Islet of Langerhans (tissue), 1 donor: ENCODE data around the gene SCNN1A.

Experiments used
- FAIRE-seq: peaks from one replicate; lab custom pipeline; 2011; peaks lifted over from hg19 to GRCh38; lab: Jason Lieb, UNC

Gene SCNN1A

DNA sequence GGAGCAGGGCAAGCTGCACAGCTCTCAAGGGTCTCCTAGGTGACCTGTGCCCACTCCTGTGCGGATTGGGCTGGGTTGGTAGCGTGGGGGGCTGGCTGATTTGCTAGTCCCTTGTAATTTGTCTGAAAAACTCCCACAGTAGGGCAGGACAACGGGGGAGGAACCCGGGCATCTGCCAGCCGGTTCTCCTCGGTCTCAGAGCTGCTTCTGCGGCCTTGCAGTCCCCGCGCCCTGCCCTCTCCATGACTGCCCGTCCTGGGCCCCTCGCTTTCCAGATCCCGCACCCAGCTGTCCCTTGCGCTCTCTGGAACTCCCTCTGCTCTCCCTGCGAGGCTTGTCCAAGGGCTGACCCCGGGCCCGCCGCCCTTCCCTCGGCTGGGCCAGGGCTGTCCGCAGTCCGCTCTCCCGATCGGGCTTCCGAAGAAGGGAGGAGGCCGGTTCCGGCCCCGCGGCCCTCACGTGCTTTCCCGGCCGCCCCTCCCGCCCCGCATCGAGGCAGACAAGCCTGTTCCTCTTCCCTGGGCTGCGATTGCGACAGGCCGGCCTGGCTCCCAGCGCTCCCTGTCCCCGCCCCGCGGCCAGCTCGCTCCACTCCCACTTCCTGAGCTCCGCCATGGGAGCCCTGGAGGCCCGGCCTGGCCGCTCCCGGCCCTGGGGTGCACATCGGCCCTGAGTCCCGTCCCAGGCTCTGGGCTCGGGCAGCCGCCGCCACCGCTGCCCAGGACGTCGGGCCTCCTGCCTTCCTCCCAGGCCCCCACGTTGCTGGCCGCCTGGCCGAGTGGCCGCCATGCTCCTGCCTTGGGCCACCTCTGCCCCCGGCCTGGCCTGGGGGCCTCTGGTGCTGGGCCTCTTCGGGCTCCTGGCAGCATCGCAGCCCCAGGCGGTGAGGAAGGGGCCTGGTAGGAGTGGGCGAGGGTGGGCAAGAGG, 8.5 kb upstream of the SCNN1A start, which contains the start of gene LTBR:
LTBR (plus strand) TSS at position 591 of the 927 bp plus-strand sequence; CDS start at position 788, 197 bp downstream.
- FAIRE-seq = no peak

DNA sequence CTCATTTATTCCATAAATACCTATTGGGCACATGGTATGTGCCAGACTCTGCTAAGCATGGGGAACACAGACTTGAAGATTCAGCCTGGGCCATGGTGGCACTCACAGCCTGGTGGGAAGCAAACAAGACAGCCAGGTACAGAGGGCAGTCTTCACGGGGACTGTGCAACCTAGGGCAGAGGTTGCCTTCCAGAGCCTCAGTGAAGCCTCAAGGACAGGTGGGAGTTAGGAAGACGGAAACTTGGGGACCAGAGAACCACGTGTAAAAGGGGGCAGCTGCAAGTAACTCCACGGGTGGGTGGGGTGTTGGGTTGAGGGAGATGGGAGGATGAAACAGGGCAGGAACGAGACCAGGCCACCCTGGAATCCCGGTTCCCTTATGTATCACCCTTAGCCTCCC, 7.6 kb upstream of the SCNN1A start:
- no peak for FAIRE-seq

DNA sequence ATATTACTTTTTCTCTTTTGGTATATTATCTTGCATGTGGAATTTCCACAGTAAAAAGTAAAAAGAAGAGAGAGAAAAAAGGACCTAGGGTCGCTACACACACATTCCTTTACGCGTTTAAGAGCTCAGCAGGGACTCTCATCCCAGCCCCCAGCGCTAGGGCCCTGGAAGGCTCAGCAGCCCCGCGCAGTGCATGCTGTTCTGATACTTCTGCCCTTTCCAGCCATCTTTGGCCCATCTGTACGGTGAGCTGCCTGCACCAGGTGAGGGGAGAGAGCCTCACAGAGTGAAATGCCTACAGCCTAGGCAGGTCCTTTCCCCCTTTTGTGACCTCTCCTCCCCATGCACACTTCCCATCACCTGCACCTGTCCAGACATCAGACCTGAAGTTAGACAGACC, 7.0 kb upstream of the SCNN1A start:
- no peak for FAIRE-seq

DNA sequence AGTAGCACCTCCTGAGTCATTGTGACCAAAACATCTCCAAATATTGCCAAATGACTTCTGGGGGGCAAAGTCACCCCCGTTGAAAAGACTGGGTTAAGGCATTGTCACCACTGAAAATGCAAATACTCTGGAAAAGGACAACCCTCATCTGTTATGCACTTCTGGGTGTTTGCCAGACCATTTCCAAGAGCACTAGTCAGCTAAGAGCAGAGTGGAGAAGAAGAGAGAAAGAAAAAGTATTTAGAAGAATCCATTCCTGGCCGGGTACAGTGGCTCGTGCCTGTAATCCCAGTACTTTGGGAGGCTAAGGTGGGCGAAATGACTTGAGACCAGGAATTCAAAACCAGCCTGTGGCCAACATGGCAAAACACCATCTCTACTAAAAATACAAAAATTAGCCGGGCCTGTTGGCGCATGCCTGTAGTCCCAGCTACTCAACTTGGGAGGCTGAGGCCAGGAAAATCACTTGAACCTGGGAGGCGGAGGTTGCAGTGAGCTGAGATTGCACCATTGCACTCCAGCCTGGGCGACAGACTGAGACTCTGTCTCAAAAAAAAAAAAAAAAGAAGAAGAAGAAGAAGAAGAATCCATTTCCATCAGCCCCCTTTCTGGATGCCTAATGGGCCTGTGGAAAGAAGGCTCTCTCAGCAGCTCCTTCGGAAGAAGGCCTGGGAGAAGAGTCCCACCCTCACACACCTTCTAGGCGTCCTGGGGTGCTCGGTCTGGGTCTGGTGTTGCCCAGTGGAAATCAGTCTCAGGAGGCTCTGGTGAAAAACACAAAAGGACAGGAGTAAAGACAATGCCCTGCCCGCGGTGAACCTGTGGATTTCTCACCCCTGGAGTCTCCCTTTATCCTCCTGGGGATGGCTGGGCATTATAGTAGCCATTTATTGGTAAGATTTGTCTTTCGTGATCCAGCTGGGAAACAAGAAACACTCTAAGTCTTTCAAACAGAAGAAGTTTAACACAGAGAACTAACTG, 5.1 kb upstream of the SCNN1A start:
- no peak for FAIRE-seq

DNA sequence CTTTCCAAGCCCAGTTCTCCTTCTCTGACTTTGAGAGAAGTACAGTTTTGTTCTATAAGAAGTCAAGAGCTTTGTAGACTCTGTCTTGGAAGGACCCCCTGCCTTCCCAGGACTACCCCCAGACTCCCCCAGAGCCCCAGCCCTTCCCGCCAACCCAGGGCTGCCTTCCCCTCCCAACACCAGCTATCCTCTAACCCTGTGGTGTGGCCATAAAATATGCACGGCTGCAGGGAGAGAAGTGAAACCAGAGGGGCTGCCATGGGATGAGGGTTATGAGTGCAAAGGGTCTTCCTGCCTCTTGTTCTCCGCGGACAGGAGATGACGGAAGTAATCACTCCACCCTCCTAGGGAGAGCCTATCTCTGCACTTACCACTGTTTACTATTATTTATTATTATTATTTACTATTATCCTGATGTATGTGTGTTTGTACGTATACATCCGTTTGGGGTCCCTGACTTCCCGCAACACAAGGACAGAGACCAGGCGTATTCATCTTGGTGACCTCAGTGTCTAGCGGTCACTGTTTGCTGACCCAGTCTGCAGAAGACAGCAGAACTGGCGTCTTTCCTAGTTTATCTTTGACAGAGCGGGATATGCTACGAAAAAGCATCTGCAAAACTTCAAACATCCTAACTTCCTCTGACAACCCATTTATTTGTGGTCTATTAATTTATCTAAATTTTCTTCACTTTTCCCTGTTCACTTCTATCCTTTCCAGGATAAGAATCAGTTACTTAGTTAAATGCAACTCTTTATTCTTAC, 3.5 kb upstream of the SCNN1A start:
- FAIRE-seq = no peak

DNA sequence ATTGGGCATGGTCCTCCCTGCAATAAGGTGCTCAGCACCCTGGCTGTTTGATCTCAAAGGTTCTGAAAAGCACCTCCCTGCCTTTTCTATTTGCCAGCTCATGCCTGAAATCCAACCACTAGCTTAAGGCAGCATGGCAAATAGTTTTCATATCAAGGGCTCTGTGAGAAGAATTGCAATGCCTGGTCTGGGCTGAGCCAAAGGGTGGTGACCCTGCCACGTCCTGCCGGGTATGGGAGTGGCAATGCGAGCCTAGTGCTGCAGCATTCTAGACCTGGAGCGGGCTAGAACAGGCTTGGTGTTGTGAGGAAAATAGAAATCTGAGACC, 2.3 kb upstream of the SCNN1A start:
- no peak for FAIRE-seq

DNA sequence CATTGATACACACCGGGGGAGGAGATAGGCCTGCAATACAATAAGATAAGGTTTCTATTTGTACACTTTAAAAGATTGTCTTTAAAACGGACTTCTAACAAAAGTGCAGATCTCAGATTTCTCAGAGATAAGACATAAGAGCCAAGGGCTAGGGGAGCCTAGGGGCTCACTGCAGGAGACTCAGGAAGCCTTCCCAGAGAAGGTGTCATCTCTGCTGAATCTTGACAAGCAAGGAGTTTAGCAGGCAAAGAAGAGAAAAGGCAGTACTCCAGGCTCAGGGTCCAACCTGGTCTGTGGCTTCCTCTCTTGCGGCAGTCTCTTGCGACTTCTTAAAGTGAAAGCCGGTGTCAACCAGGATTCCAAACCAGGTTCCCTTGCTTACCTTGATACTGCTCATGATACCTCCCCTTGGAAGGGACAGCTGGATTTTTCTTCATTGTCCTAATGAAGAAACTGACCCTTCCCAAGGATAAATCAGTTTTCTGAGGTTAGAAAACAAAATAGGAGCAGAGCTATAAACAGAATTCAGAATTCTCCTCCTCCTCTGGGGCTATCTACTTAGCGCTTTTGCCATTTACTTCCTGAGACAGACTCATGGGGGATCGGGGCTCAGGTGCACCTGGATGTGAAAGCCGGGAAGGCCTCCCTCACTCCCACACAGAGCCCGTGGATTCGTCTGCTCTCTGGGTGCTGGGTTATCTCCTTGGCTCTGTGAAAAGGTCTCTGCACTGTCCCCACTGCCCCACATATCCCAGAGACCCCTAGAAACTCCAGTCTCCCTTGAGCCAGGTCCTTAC, 1.7 kb upstream of the SCNN1A start:
- FAIRE-seq = no peak

DNA sequence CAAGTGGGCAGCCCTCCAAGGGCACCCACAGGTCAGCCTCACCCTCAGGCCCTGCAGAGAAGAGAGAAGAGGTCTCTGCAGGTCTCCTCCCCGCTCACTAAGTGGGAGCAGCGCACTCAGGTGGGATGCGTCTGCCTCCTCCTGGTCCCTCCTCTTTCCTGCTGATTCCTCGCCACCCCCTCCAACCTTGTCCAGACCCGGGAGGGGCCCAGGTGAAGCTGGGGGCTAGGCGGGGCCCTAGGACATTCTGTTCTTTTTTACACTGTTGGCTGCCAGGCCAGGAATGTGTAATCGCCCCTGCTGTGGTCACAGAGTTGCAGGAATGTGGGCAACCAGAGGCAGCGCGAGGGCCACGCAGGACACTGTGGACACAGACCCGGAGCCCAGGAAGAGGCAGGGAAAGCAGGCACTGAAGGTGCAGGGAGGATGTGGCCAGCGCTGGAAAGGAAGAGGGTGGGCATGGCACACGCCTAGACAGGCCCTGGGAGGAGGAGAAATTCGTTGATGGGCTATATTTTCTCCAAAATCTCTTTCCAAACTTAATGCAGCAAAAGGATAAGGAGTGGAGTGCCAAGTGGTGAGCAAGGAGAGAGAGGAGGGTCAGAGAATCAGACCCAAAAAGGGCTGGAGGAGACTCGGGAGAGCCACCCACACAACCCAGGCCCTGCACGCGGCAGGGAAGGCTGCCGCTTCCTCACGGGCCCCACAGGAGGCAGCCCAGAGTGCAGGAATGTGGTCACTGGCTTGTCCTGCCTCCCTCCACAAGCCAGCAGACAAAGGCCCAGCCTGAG, 911 bp upstream of the SCNN1A start:
- no peak for FAIRE-seq

DNA sequence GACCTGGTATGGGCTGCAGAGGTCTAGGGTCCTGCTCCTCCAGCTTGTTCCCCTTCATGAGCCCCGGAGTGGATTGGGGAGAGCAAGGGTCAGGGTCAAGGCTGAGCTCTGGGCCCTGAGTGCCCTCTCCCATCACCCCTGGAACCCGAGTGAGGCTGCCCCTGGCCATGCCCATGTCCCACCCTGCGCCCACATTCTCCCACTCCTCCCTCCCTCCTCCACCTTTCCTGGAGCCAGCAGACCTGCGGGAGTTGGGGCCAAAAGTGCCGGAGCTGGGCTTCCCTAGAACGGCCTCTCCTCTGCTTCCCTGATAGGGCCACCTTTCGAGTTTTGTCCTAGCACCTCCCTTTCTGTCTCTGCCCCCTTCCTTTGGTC, 590 bp downstream of the SCNN1A start:
- FAIRE-seq = no peak

DNA sequence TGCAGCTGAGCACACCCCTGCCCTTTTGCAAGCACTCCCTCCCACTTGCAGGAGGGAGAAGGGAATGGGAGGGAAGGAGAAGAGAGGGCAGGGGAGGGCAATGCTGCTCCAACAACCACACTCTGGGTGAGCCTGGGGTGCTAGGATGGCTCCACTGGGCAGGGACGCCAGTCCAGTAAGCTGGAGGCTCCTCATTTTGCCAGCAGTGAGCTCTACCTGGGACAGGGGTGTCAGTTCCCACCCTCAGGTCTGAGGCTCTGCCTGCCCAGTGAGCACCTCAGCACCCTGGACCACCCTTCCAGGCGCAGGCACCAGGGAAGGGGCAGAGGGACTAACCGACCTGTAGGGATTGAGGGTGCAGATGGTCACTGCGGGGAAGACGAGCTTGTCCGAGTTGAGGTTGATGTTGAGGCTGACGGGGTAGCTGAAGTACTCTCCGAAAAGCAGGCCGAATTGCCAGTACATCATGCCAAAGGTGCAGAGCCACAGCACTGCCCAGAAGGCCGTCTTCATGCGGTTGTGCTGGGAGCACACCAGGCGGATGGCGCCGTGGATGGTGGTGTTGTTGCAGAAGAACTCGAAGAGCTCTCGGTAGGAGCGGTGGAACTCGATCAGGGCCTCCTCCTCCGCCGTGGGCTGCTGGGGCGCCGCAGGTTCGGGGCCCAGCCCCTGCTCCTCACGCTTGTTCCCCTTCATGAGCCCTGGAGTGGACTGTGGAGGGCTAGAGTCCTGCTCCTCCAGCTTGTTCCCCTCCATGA, 1.2 kb downstream of the SCNN1A start:
- no peak for FAIRE-seq

DNA sequence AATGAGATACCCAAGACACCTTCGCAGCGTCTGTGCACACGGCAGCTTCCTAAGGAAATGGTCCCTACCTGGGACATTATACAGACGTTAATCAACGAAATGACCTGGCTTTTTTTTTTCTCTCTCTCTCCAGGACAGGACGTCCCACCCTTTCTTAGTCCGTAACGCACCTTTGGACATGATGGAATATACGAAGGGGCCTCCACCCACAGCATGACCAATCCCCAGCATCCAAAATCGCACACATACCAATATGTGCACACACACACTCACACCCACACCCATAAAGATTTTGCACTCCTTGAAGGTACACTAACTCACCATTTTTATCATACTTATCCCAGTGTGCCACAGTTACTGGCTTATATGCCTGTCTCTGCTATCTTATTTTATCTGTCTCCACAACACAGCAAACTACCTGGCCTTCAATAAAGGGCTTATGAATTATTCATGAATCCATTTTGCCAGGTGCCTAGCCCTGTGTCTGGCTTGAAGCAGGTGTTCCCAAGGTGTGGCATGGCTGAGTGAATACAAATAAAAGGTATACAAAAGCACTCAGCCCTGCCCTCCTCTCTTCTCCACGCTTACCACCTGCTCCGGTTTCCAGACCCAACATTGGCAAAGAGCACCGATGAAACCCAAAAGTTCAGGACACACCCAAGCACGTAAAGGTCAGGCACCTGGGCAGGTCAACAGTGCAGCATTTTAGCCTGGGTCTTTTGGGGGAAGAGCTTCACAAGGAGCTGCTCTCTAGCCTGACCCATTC, 2.2 kb downstream of the SCNN1A start:
- no peak for FAIRE-seq

DNA sequence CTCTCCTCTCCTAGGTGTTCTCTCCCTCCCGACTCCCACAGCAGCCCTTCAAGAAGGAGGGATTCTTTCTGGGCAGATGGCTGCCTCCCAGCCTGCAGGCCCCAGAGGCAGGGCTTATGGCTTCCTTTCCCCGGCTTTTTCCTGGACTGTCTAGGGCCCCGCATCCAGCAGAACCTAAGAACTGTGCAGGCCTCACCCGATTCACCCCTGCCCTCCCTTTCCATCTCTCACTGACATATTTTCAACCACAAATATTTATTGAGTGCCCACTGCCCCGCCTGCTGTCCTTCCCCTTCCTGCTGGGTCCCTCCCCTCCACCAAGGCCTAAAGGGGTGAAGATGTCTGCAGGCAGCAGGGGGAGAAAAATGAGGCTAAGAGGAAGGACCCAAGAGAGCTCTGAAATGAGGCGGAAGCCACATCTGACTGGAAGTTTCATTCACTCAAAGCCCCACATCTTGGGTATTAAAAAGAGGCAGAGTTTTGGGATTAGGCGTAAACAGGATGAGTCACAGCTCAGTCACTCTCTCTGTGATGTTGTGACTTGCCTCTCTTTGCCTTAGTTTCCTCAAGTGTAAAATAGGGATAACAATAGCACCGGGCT, 2.9 kb downstream of the SCNN1A start:
- no peak for FAIRE-seq

DNA sequence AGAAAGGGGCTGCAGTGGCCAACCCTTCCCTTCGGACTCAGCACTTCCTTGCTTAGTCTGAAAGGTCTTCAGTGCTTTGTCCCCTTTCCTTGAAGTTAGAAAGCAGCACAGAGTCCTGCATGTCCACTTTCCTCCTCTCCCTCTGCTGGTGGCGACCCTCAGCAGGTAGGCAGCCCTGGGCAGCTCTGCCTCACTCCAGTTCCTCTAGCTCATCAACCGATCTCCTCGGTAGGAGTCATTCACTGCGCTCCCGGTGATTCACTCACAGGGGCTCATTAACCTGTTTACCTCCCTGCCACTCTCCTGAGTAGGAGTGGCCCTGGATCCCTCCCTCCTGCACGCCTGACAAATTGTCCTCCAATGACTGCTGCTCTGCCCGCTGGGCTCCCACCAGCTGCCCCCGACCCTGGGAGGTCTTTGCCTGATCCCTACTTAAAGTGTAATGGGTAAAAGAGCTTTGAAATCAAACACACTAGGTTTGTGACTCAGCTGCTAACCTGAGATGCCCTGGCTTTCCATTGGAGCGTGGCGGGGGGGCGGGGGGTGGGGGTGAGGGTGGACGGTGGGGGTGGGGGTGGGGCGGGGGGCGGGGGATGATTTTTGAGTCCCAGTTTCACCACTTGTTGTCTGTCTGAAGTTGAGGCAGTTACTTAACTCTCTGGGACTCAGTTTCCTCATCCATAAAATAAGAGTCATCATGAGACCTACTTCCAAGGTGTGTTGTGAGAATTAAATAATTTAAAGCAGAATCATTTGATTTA, 4.2 kb downstream of the SCNN1A start:
- FAIRE-seq = peak; percentile 43

DNA sequence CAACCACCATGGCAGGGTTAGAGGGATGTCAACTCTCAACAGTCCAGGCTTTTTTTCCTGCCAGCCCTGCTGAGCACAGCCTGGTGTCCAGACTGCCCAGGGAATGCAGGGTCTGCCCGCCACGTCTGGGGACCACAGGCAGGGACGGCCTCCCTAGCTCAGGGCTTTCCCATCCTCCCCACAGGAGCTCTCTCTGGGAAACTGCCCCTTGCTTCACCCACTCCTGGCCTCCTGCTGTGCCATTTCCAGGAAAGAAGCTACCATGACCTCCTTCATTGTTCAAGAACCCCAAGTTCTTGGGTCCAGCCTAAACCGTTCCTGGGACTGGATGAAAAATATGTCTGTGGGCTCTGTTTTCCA, 4.8 kb downstream of the SCNN1A start:
- no peak for FAIRE-seq

DNA sequence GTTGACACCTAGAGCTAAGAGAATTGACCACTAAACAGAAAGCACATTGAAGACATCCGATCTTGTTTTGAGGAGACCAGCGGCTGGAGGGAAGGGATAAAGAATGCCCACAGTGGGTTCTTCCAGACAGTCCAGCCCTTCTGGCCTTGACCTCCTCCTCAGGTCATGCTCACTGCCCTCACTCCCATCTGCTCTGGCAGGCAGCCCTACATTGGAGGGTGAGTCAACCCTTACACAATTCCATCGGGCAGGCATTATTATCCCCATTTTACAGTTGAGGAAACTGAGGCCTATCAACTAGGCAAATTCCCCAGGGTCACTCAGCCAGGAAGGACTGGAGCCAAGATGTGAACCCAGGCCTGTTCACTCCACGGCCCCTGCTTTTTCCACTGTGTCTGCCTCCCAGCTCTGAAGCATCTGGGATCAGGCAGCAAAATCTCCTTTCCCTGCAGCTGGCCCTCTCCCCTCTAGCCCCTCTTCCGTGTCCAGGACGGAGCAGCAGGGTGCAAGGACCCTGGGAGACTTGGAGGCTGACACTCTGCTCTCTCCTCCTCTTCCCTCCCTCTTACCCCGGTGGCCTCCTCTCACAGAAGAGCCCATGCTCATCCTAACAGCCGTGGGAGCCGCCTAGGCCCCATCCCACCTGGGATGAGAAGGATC, 5.3 kb downstream of the SCNN1A start:
- FAIRE-seq = no peak

DNA sequence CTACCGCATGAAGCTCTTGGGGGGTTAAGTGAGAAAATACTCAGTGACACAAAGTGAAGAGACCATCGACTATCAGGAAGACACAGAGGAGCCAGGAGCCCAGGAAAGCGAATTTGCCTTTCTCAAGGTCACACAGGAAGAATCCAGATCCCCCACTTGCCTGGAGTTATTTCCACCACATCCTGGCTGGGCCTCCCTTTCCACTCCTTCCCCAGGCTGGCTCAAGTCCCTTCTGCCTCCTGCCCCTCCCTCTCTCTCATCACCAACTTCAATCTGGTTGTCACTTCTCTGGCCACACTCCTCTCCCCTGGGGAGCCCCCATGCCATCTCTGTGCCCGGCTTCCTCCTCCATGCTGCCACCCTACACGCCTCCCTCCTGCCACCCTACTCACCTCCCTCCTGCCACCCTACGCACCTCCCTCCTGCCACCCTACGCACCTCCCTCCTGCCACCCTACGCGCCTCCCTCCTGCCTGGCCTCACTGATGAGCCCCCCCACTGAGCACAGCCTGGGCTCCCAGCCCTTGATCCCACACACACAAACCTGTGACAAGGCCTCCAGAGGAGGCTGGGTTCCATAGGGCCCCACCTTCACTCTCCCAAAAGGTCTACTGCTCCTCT, 6.3 kb downstream of the SCNN1A start:
- FAIRE-seq = no peak
